ENCODE results near the gene PDZRN3. TPM values are rescaled to one million over a fixed set of nuclear protein-coding genes. Genes with fewer than 3 reads are reported as not detected.

Gene PDZRN3
- total and polyA plus RNA-seq, 2 experiments from 2014 or later: 7.5 to 14.0 TPM

DNA sequence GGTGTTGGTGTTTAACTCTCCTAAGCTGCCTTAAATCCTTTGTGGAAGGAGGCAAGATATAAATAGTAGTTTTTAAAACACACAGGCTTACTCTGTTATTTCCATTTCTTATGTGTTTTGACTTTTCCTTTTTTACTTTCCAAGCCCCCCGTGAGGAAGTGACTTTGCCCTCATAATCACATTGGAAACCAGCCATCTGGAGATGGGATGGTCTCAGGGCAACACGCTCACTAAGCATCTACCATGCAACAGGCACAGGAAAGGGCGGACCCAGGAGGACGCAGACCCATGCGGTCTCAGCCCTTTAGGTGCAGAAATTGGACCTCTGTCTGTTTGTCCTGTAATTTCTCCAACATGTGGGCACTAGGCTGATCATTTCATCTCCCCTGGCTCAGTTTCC is 115.7 kb downstream of the PDZRN3 start:
- no peak overlapping the region for H2AFZ ChIP-seq
- no peak overlapping the region for H3K4me2 ChIP-seq
- no peak overlapping the region for H3K4me3 Mint-ChIP-seq
- H3K27me3 ChIP-seq (ENCODE audit: insufficient read depth): peaks cover 36% of the 10 kb centered on the region
- H3K27ac Mint-ChIP-seq: no peak overlapping the region
- ATAC-seq: no peak; the same call in 2 of the 3 replicates
- H3F3A ChIP-seq (replicated peaks; ENCODE audit: low read depth): peaks cover 6% of the 10 kb centered on the region; the same call in 1 of the 2 replicates
- H3K27ac ChIP-seq (ENCODE audit: low read depth): no peak overlapping the region
- H3K9me3 Mint-ChIP-seq: no peaks in the 10 kb centered on the region
- peaks cover 36% of the 10 kb centered on the region for H3K4me1 ChIP-seq (ENCODE audit: insufficient read depth)
- H3K4me1 Mint-ChIP-seq: peaks cover 45% of the 10 kb centered on the region
- H3K36me3 ChIP-seq (ENCODE audit: insufficient read depth): no peaks in the 10 kb centered on the region
- no peaks in the 10 kb centered on the region for H3K79me2 ChIP-seq (replicated peaks; ENCODE audit: insufficient read depth)
- H3K9me2 ChIP-seq (ENCODE audit: insufficient read depth): no peaks in the 10 kb centered on the region
- peaks cover 9% of the 10 kb centered on the region for H3K27me3 Mint-ChIP-seq (ENCODE audit: insufficient read depth, low read depth, poor library complexity)
- H3K36me3 Mint-ChIP-seq (ENCODE audit: low read depth): no peaks in the 10 kb centered on the region
- H4K20me1 ChIP-seq (replicated peaks; ENCODE audit: insufficient read depth): no peaks in the 10 kb centered on the region
- no peak for DNase-seq (ENCODE audit: low spot score)
- TF ChIP-seq NANOG (IDR thresholded peaks at IDR 0.05; ENCODE audit: borderline replicate concordance) (no peak), ZNF114 (CRISPR knock-in tag; IDR thresholded peaks at IDR 0.05) (no peak), EZH2 (IDR thresholded peaks at IDR 0.05; ENCODE audit: low read depth, unreplicated experiment) (no peak), CREB1 (CRISPR knock-in tag; IDR thresholded peaks at IDR 0.05; ENCODE audit: low read depth) (no peak), JUNB (IDR thresholded peaks at IDR 0.05; ENCODE audit: unreplicated experiment) (no peak), EZH2phosphoT487 (IDR thresholded peaks at IDR 0.05; ENCODE audit: unreplicated experiment) (no peak), POLR2AphosphoS5 (IDR thresholded peaks at IDR 0.05; ENCODE audit: low read depth) (no peak), ZNF331 (CRISPR knock-in tag; IDR thresholded peaks at IDR 0.05; ENCODE audit: low read depth) (no peak), STAT1 (IDR thresholded peaks at IDR 0.05; ENCODE audit: unreplicated experiment) (no peak)
- TF ChIP-seq, protein P1, sequence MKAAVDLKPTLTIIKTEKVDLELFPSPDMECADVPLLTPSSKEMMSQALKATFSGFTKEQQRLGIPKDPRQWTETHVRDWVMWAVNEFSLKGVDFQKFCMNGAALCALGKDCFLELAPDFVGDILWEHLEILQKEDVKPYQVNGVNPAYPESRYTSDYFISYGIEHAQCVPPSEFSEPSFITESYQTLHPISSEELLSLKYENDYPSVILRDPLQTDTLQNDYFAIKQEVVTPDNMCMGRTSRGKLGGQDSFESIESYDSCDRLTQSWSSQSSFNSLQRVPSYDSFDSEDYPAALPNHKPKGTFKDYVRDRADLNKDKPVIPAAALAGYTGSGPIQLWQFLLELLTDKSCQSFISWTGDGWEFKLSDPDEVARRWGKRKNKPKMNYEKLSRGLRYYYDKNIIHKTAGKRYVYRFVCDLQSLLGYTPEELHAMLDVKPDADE (IDR thresholded peaks at IDR 0.05): no peak
- TF ChIP-seq, protein P2, sequence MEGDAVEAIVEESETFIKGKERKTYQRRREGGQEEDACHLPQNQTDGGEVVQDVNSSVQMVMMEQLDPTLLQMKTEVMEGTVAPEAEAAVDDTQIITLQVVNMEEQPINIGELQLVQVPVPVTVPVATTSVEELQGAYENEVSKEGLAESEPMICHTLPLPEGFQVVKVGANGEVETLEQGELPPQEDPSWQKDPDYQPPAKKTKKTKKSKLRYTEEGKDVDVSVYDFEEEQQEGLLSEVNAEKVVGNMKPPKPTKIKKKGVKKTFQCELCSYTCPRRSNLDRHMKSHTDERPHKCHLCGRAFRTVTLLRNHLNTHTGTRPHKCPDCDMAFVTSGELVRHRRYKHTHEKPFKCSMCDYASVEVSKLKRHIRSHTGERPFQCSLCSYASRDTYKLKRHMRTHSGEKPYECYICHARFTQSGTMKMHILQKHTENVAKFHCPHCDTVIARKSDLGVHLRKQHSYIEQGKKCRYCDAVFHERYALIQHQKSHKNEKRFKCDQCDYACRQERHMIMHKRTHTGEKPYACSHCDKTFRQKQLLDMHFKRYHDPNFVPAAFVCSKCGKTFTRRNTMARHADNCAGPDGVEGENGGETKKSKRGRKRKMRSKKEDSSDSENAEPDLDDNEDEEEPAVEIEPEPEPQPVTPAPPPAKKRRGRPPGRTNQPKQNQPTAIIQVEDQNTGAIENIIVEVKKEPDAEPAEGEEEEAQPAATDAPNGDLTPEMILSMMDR (conservative IDR thresholded peaks at IDR 0.05; ENCODE audit: low read depth in 2 of 2): no peak
- TF ChIP-seq, protein P3, sequence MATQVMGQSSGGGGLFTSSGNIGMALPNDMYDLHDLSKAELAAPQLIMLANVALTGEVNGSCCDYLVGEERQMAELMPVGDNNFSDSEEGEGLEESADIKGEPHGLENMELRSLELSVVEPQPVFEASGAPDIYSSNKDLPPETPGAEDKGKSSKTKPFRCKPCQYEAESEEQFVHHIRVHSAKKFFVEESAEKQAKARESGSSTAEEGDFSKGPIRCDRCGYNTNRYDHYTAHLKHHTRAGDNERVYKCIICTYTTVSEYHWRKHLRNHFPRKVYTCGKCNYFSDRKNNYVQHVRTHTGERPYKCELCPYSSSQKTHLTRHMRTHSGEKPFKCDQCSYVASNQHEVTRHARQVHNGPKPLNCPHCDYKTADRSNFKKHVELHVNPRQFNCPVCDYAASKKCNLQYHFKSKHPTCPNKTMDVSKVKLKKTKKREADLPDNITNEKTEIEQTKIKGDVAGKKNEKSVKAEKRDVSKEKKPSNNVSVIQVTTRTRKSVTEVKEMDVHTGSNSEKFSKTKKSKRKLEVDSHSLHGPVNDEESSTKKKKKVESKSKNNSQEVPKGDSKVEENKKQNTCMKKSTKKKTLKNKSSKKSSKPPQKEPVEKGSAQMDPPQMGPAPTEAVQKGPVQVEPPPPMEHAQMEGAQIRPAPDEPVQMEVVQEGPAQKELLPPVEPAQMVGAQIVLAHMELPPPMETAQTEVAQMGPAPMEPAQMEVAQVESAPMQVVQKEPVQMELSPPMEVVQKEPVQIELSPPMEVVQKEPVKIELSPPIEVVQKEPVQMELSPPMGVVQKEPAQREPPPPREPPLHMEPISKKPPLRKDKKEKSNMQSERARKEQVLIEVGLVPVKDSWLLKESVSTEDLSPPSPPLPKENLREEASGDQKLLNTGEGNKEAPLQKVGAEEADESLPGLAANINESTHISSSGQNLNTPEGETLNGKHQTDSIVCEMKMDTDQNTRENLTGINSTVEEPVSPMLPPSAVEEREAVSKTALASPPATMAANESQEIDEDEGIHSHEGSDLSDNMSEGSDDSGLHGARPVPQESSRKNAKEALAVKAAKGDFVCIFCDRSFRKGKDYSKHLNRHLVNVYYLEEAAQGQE (IDR thresholded peaks at IDR 0.05; ENCODE audit: unreplicated experiment): no peak
- TF ChIP-seq, protein P4, sequence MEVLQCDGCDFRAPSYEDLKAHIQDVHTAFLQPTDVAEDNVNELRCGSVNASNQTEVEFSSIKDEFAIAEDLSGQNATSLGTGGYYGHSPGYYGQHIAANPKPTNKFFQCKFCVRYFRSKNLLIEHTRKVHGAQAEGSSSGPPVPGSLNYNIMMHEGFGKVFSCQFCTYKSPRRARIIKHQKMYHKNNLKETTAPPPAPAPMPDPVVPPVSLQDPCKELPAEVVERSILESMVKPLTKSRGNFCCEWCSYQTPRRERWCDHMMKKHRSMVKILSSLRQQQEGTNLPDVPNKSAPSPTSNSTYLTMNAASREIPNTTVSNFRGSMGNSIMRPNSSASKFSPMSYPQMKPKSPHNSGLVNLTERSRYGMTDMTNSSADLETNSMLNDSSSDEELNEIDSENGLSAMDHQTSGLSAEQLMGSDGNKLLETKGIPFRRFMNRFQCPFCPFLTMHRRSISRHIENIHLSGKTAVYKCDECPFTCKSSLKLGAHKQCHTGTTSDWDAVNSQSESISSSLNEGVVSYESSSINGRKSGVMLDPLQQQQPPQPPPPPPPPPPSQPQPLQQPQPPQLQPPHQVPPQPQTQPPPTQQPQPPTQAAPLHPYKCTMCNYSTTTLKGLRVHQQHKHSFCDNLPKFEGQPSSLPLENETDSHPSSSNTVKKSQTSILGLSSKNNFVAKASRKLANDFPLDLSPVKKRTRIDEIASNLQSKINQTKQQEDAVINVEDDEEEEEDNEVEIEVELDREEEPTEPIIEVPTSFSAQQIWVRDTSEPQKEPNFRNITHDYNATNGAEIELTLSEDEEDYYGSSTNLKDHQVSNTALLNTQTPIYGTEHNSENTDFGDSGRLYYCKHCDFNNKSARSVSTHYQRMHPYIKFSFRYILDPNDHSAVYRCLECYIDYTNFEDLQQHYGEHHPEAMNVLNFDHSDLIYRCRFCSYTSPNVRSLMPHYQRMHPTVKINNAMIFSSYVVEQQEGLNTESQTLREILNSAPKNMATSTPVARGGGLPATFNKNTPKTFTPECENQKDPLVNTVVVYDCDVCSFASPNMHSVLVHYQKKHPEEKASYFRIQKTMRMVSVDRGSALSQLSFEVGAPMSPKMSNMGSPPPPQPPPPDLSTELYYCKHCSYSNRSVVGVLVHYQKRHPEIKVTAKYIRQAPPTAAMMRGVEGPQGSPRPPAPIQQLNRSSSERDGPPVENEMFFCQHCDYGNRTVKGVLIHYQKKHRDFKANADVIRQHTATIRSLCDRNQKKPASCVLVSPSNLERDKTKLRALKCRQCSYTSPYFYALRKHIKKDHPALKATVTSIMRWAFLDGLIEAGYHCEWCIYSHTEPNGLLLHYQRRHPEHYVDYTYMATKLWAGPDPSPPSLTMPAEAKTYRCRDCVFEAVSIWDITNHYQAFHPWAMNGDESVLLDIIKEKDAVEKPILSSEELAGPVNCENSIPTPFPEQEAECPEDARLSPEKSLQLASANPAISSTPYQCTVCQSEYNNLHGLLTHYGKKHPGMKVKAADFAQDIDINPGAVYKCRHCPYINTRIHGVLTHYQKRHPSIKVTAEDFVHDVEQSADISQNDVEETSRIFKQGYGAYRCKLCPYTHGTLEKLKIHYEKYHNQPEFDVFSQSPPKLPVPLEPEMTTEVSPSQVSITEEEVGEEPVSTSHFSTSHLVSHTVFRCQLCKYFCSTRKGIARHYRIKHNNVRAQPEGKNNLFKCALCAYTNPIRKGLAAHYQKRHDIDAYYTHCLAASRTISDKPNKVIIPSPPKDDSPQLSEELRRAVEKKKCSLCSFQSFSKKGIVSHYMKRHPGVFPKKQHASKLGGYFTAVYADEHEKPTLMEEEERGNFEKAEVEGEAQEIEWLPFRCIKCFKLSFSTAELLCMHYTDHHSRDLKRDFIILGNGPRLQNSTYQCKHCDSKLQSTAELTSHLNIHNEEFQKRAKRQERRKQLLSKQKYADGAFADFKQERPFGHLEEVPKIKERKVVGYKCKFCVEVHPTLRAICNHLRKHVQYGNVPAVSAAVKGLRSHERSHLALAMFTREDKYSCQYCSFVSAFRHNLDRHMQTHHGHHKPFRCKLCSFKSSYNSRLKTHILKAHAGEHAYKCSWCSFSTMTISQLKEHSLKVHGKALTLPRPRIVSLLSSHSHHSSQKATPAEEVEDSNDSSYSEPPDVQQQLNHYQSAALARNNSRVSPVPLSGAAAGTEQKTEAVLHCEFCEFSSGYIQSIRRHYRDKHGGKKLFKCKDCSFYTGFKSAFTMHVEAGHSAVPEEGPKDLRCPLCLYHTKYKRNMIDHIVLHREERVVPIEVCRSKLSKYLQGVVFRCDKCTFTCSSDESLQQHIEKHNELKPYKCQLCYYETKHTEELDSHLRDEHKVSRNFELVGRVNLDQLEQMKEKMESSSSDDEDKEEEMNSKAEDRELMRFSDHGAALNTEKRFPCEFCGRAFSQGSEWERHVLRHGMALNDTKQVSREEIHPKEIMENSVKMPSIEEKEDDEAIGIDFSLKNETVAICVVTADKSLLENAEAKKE (CRISPR knock-in tag; IDR thresholded peaks at IDR 0.05): no peak
- no peak overlapping the region for H3K4me3 ChIP-seq
